Thyroid gland (tissue), 4 donors: ENCODE results near the gene S100A6. TPM values are rescaled to one million over a fixed set of nuclear protein-coding genes. Genes with fewer than 3 reads are reported as not detected.

Experiments used
- DNase-seq, 2 donors: peaks; one replicate each; pipeline ENCODE4 v3.0.0-alpha.2; 2019
- H3K27ac ChIP-seq, 3 donors: fragments of 200-600 bp; sonication (generic); 1 replicate in 2 of 3; 2 replicates in 1 of 3; pipeline ENCODE4 v1.5.1; 2016 to 2019; ENCODE audit warnings: mild to moderate bottlenecking in 1 of 3, moderate library complexity in 1 of 3
- H3K27me3 ChIP-seq: fragments of 200-600 bp; sonication (generic); one replicate; pipeline ENCODE4 v1.5.1; 2019
- H3K36me3 ChIP-seq, 2 donors: fragments of 200-600 bp; sonication (generic); one replicate each; pipeline ENCODE4 v1.5.1; 2016 to 2019
- H3K4me1 ChIP-seq, 2 donors: fragments of 200-600 bp; sonication (generic); one replicate each; pipeline ENCODE4 v1.5.1; 2017 to 2019
- H3K4me3 ChIP-seq, 3 donors: fragments of 200-600 bp; sonication (generic); replicated peaks in 1 of 3; 1 replicate in 2 of 3; 2 replicates in 1 of 3; pipeline ENCODE4 v1.5.1; 2016; ENCODE audit warnings: mild to moderate bottlenecking in 1 of 3
- H3K9me3 ChIP-seq: fragments of 200-600 bp; sonication (generic); one replicate; pipeline ENCODE4 v1.5.1; 2017
- POLR2A ChIP-seq, 2 donors: fragments of 450-650 bp; IDR thresholded peaks; one replicate each; pipeline ENCODE4 v1.6.1; 2017; ENCODE audit warnings: antibody characterized with exemption in 2 of 2, mild to moderate bottlenecking in 2 of 2, moderate library complexity in 1 of 2
- WGBS, 2 donors: methylation state at CpG; one replicate each; pipeline ENCODE4 v1.1.5; 2017; 5-methylcytosine and 5-hydroxymethylcytosine counted together
- intact Hi-C: fragments of 100-400 bp; cut with DNase I; formaldehyde crosslinking; loops from one replicate; pipeline ENCODE4 v1.15.1; 2023
- total RNA-seq, 4 donors: library from RNA; depleted of rRNA; stranded (reverse); fragments of >200 nt; gene quantifications; one replicate each; pipeline ENCODE4 v1.2.3, GENCODE V29; 2016
- TF ChIP-seq, protein P1 (sequence below), 6 experiments: fragments of 200-600 bp in 3 of 6; fragments of 450-650 bp in 3 of 6; sonication (generic) in 3 of 6; IDR thresholded peaks; one replicate each; pipeline ENCODE4 v1.5.1; 2016 to 2019; ENCODE audit warnings: antibody characterized with exemption in 6 of 6, mild to moderate bottlenecking in 2 of 6, inconsistent platforms in 1 of 6, moderate library complexity in 1 of 6

Gene S100A6
- total RNA-seq, 4 donors from 2014 or later: 128 to 573 (median 360) TPM

GRCh38 chr1:153506831-153507413, 28.9 kb downstream of the S100A6 start:
- H3K4me1 ChIP-seq: peaks cover 6 to 16% of the 10 kb centered on the region in 2 donors
- 53 to 63% methylated on average over 6 to 7 of the region's 7 CpGs for WGBS, 2 donors
- no peak overlapping the region for H3K4me3 ChIP-seq
- intact Hi-C loops: no loop called here
- no peaks in the 10 kb centered on the region for H3K36me3 ChIP-seq
- peak; percentile 69 to 85 for DNase-seq
- no peaks in the 10 kb centered on the region for H3K27me3 ChIP-seq
- H3K27ac ChIP-seq: peak overlapping the region; percentile 27 to 67 (median 61)
- TF ChIP-seq, protein P1, sequence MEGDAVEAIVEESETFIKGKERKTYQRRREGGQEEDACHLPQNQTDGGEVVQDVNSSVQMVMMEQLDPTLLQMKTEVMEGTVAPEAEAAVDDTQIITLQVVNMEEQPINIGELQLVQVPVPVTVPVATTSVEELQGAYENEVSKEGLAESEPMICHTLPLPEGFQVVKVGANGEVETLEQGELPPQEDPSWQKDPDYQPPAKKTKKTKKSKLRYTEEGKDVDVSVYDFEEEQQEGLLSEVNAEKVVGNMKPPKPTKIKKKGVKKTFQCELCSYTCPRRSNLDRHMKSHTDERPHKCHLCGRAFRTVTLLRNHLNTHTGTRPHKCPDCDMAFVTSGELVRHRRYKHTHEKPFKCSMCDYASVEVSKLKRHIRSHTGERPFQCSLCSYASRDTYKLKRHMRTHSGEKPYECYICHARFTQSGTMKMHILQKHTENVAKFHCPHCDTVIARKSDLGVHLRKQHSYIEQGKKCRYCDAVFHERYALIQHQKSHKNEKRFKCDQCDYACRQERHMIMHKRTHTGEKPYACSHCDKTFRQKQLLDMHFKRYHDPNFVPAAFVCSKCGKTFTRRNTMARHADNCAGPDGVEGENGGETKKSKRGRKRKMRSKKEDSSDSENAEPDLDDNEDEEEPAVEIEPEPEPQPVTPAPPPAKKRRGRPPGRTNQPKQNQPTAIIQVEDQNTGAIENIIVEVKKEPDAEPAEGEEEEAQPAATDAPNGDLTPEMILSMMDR (IDR thresholded peaks at IDR 0.05): no peak
- TF ChIP-seq POLR2A (IDR thresholded peaks at IDR 0.05): no peak
- H3K9me3 ChIP-seq: no peaks in the 10 kb centered on the region

DNA sequence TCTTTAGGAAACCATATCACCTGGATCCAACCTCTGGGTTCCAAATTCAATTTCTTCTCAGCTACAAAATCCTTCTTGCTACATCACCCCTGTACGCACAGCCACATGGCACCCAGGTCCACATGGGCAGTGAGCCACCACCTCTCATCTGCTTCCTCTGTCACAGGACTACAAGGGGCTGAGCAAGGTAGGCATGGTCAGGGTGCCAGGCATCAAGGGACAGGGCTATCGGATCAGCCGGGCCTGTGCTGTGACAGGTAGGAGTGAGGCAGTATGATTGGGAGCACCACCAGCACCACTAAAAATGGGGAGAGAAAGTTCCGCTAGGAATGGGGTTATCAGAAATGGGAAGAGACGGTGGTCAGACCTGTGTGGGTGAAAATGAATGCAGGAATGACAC, 29.4 kb downstream of the S100A6 start:
- Histone ChIP-seq H3K27me3 (no peaks in the 10 kb centered on the region), H3K27ac (peak overlapping the region in 2 of 3 donors; percentile 61 to 67), H3K36me3 (no peaks in the 10 kb centered on the region), H3K4me3 (no peak overlapping the region), H3K9me3 (no peaks in the 10 kb centered on the region), H3K4me1 (peaks cover 6 to 16% of the 10 kb centered on the region in 2 donors)
- intact Hi-C loops: no loop called here
- WGBS, 2 donors: 90 to 91% methylated on average over 5 of the region's 5 CpGs
- no peak for DNase-seq
- TF ChIP-seq, protein P1 (IDR thresholded peaks at IDR 0.05): no peak
- no peak for TF ChIP-seq POLR2A (IDR thresholded peaks at IDR 0.05)

DNA sequence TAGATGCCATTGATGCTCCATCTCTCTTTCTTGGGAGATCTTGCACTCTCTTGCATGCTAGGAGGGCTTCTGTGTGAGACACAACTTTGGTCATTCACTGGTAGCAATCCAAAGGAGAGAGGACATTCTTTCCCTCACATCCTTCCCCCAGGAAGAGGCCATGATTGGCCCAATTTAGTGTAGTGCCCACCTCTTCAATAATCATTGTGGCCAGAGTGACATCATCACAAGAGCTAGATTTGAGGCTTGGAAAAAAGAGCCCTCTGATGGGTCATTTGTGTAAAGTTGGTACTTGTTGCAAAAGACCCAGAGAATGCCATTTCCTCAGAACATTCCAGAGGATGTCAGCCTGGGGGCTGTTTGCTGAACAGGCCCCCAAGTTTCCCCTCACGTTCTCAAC, 30.2 kb downstream of the S100A6 start:
- WGBS, 2 donors: 91 to 96% methylated on average over 1 of the region's 1 CpG
- Histone ChIP-seq H3K4me1 (peaks cover 6 to 16% of the 10 kb centered on the region in 2 donors), H3K4me3 (no peak overlapping the region), H3K27ac (no peak overlapping the region), H3K27me3 (no peaks in the 10 kb centered on the region), H3K9me3 (no peaks in the 10 kb centered on the region), H3K36me3 (no peaks in the 10 kb centered on the region)
- DNase-seq: no peak
- no peak for TF ChIP-seq POLR2A (IDR thresholded peaks at IDR 0.05)
- TF ChIP-seq, protein P1 (IDR thresholded peaks at IDR 0.05): no peak
- intact Hi-C loops: no loop called here

GRCh38 chr1:153503766-153504165, 32.0 kb downstream of the S100A6 start:
- peaks cover 6 to 16% of the 10 kb centered on the region in 2 donors for H3K4me1 ChIP-seq
- no peak overlapping the region for H3K27ac ChIP-seq
- 85% methylated on average over 3 of the region's 3 CpGs for WGBS, 2 donors
- H3K9me3 ChIP-seq: no peaks in the 10 kb centered on the region
- no peak overlapping the region for H3K4me3 ChIP-seq
- intact Hi-C loops: no loop called here
- TF ChIP-seq POLR2A (IDR thresholded peaks at IDR 0.05): no peak
- TF ChIP-seq, protein P1 (IDR thresholded peaks at IDR 0.05): no peak
- H3K27me3 ChIP-seq: no peaks in the 10 kb centered on the region
- H3K36me3 ChIP-seq: no peaks in the 10 kb centered on the region
- DNase-seq: no peak

- no peak for TF ChIP-seq POLR2A (IDR thresholded peaks at IDR 0.05)
- H3K4me1 ChIP-seq: no peaks in the 10 kb centered on the region
- intact Hi-C loops: loop anchor here (5.0 kb wide), 1 partner anchor 146 kb away; no protein-coding TSS in a partner anchor
- no peaks in the 10 kb centered on the region for H3K9me3 ChIP-seq
- no peak for DNase-seq
- H3K27me3 ChIP-seq: no peaks in the 10 kb centered on the region
- no peaks in the 10 kb centered on the region for H3K36me3 ChIP-seq
- no peak overlapping the region for H3K4me3 ChIP-seq
- 18 to 37% methylated on average over 2 of the region's 2 CpGs for WGBS, 2 donors
- no peak overlapping the region for H3K27ac ChIP-seq
Measured at GRCh38 chr1:153498746-153499145, 37.0 kb downstream of the S100A6 start.
